22Rv1 (cell line): ENCODE data around the gene MPDU1.

ENCODE experiments used
- ZFX ChIP-seq: fragments of 450-650 bp; IDR thresholded peaks from 2 replicates; pipeline ENCODE4 v1.6.1; 2017; ENCODE audit warnings: antibody characterized with exemption, borderline replicate concordance
- TF ChIP-seq, protein P1 (sequence below): fragments of 450-650 bp; IDR thresholded peaks from 2 replicates; pipeline ENCODE4 v1.5.1; 2017; ENCODE audit warnings: mild to moderate bottlenecking

DNA sequence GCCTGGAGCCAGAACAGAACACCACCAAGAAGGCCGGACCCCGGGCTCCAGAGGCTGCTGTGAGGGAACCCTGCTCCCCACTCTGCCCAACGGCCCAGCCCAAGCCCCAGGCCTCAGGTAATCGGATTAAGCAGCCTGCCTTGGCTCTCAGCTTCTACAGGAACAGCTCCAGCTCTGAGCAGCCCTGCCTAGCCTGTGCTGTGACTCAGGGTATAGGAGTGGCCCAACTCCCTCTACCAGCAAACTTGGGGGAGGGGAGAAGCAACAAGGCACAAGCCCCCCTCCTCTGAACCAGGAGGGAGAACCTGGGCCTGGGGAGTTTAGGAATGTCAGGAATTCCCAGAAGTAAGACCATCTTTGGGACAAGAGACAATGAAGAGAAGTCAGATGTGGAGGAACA, 7.1 kb downstream of the MPDU1 start:
- TF ChIP-seq, protein P1, sequence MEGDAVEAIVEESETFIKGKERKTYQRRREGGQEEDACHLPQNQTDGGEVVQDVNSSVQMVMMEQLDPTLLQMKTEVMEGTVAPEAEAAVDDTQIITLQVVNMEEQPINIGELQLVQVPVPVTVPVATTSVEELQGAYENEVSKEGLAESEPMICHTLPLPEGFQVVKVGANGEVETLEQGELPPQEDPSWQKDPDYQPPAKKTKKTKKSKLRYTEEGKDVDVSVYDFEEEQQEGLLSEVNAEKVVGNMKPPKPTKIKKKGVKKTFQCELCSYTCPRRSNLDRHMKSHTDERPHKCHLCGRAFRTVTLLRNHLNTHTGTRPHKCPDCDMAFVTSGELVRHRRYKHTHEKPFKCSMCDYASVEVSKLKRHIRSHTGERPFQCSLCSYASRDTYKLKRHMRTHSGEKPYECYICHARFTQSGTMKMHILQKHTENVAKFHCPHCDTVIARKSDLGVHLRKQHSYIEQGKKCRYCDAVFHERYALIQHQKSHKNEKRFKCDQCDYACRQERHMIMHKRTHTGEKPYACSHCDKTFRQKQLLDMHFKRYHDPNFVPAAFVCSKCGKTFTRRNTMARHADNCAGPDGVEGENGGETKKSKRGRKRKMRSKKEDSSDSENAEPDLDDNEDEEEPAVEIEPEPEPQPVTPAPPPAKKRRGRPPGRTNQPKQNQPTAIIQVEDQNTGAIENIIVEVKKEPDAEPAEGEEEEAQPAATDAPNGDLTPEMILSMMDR: no peak
- no peak for TF ChIP-seq ZFX
